Ishikawa (cell line): Measurements from ENCODE around the gene ABCD1.

Experiments
- CEBPB ChIP-seq: IDR thresholded peaks from 2 replicates; pipeline ENCODE4 v1.6.1; 2012
- CREB1 ChIP-seq: IDR thresholded peaks from 2 replicates; pipeline ENCODE4 v1.6.1; 2012; ENCODE audit warnings: low read depth
- EGR1 ChIP-seq: IDR thresholded peaks from 2 replicates; pipeline ENCODE4 v1.6.1; 2012
- EP300 ChIP-seq: IDR thresholded peaks from 2 replicates; pipeline ENCODE4 v1.6.1; 2012; ENCODE audit warnings: borderline replicate concordance
- FOXM1 ChIP-seq: IDR thresholded peaks from 2 replicates; pipeline ENCODE4 v1.6.1; 2012; ENCODE audit warnings: low read depth, borderline replicate concordance
- MAX ChIP-seq: IDR thresholded peaks from 2 replicates; pipeline ENCODE4 v1.6.1; 2012
- RAD21 ChIP-seq: IDR thresholded peaks from 2 replicates; pipeline ENCODE4 v1.6.1; 2012; ENCODE audit warnings: low read depth
- REST ChIP-seq: IDR thresholded peaks from 2 replicates; pipeline ENCODE4 v1.6.1; 2012; ENCODE audit warnings: low read depth, mild to moderate bottlenecking
- TAF1 ChIP-seq: IDR thresholded peaks from 2 replicates; pipeline ENCODE4 v1.6.1; 2012; ENCODE audit warnings: low read depth, mild to moderate bottlenecking
- TCF12 ChIP-seq: IDR thresholded peaks from 2 replicates; pipeline ENCODE4 v1.6.1; 2012; ENCODE audit warnings: low read depth
- TEAD4 ChIP-seq: IDR thresholded peaks from 2 replicates; pipeline ENCODE4 v1.6.1; 2012
- TF ChIP-seq, protein P1 (sequence below): IDR thresholded peaks from 2 replicates; pipeline ENCODE4 v1.6.1; 2012

GRCh38 chrX:153778684-153779101, 54.0 kb downstream of the ABCD1 start:
- TF ChIP-seq TAF1 (no peak), MAX (no peak), FOXM1 (no peak), EP300 (no peak), EGR1 (no peak), CEBPB (no peak), TEAD4 (no peak), CREB1 (no peak), RAD21 (no peak), TCF12 (no peak), REST (no peak)
- TF ChIP-seq, protein P1, sequence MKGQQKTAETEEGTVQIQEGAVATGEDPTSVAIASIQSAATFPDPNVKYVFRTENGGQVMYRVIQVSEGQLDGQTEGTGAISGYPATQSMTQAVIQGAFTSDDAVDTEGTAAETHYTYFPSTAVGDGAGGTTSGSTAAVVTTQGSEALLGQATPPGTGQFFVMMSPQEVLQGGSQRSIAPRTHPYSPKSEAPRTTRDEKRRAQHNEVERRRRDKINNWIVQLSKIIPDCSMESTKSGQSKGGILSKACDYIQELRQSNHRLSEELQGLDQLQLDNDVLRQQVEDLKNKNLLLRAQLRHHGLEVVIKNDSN = no peak
